ENCODE measurements around the gene SLCO2A1. TPM values are rescaled to one million over a fixed set of nuclear protein-coding genes. Genes with fewer than 3 reads are reported as not detected.

The SLCO2A1 gene
- total and polyA plus RNA-seq, 2 donors (not counting 1 experiment from before 2014, with no cell fraction given) = not detected

DNA sequence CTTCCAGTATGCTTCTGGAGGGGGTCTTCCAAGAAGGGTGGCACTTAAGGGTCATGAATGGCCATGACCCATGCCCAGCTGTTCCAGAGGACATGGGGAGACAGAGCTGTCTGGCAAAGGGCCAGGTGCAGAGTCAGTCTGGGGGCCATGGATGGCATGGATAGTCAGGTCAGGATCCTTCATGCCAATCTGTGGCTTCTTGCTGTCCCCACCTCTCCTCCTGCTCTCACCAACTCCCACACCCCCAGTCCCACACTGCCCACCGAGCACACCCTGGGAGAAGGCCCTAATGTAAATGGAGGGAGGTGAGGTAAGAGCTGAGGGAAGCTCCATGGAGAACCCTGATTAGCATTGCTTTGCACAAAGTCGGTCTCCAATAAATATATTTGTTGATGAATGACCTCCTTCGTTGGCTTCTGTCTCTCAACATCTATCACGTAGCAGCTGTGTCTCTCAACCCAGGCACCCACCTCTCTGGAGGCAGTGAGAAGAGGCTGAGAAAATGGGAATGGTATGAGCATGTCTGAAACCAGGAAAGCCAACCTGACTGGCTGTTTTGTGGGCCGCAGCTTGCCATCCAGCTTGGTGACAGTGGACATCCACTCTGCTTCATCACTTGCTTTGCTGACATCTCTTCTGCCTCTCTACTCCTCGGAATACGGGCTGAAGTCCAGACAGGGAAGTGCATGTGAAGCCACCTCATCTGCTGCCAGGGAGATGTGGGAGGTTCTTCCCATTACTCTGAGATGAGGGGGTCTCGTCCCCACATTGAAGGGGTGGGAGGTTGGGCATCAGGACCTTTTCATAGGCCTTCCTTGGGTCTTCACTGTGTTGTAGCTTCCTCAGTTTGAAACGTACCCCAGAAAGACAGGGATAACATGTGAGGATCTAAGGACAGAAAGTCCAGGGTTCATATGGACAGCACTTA, 96.4 kb downstream of the SLCO2A1 start:
- H3K4me3 Mint-ChIP-seq = no peak overlapping the region
- 93% methylated on average over 4 of the region's 9 CpGs for WGBS (ENCODE audit: insufficient coverage)
- Histone ChIP-seq H4K20me1 (ENCODE audit: control insufficient read depth, insufficient read depth, low read length, poor library complexity, severe bottlenecking) (no peaks in the 10 kb centered on the region), H3K4me2 (replicated peaks; ENCODE audit: low read depth, low read length, poor library complexity, severe bottlenecking) (no peak overlapping the region), H3K27ac (ENCODE audit: low read length in 2 of 2) (no peak overlapping the region), H3K79me2 (ENCODE audit: control insufficient read depth, insufficient read depth, low read length) (no peaks in the 10 kb centered on the region), H3K36me3 (replicated peaks in 1 of 2; ENCODE audit: control extremely low read depth in 1 of 2, control insufficient read depth in 1 of 2, extremely low read depth in 1 of 2, insufficient read depth in 2 of 2, low read length in 1 of 2) (no peaks in the 10 kb centered on the region), H3K27me3 (replicated peaks in 1 of 4; ENCODE audit: control extremely low read depth in 1 of 4, control insufficient read depth in 3 of 4, insufficient read depth in 4 of 4, low read length in 3 of 4) (peaks cover 0 to 10% (median 0%) of the 10 kb centered on the region in 4 experiments), H3K9ac (ENCODE audit: low read length) (no peak overlapping the region), H3K9me3 (ENCODE audit: control extremely low read depth in 1 of 3, control insufficient read depth in 2 of 3, insufficient read depth in 1 of 3, low read length in 2 of 3) (no peaks in the 10 kb centered on the region), H3K4me1 (ENCODE audit: control insufficient read depth in 2 of 2, insufficient read depth in 2 of 2, low read length in 2 of 2) (no peaks in the 10 kb centered on the region), H2AFZ (ENCODE audit: insufficient read depth, low read depth, low read length, poor library complexity, severe bottlenecking) (no peak overlapping the region), H3K4me3 (ENCODE audit: control extremely low read depth in 1 of 5, extremely low read depth in 1 of 5, insufficient read depth in 1 of 5, low read depth in 2 of 5, low read length in 4 of 5) (no peak overlapping the region)
- peaks cover 14% of the 10 kb centered on the region for H3K27me3 Mint-ChIP-seq
- DNase-seq = no peak
- no peaks in the 10 kb centered on the region for H3K9me3 Mint-ChIP-seq (ENCODE audit: insufficient read depth)
- no peak for TF ChIP-seq EZH2 (IDR thresholded peaks at IDR 0.05; ENCODE audit: borderline replicate concordance, insufficient read depth, low read depth, low read length, poor library complexity, severe bottlenecking)
- TF ChIP-seq, protein P1, sequence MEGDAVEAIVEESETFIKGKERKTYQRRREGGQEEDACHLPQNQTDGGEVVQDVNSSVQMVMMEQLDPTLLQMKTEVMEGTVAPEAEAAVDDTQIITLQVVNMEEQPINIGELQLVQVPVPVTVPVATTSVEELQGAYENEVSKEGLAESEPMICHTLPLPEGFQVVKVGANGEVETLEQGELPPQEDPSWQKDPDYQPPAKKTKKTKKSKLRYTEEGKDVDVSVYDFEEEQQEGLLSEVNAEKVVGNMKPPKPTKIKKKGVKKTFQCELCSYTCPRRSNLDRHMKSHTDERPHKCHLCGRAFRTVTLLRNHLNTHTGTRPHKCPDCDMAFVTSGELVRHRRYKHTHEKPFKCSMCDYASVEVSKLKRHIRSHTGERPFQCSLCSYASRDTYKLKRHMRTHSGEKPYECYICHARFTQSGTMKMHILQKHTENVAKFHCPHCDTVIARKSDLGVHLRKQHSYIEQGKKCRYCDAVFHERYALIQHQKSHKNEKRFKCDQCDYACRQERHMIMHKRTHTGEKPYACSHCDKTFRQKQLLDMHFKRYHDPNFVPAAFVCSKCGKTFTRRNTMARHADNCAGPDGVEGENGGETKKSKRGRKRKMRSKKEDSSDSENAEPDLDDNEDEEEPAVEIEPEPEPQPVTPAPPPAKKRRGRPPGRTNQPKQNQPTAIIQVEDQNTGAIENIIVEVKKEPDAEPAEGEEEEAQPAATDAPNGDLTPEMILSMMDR (IDR thresholded peaks at IDR 0.05) = no peak
- H3K4me1 Mint-ChIP-seq = no peaks in the 10 kb centered on the region
- H3K27ac Mint-ChIP-seq = no peak overlapping the region
- intact Hi-C loops (cut with micrococcal nuclease) = no loop called here
- ATAC-seq (ENCODE audit: low read depth) = no peak
- POLR2A ChIA-PET = no interaction called here
- CTCF ChIA-PET = interaction anchor here (1.8 kb wide), 1 partner anchor 1207 kb away, joined by 4 read pairs; no protein-coding TSS in a partner anchor

DNA sequence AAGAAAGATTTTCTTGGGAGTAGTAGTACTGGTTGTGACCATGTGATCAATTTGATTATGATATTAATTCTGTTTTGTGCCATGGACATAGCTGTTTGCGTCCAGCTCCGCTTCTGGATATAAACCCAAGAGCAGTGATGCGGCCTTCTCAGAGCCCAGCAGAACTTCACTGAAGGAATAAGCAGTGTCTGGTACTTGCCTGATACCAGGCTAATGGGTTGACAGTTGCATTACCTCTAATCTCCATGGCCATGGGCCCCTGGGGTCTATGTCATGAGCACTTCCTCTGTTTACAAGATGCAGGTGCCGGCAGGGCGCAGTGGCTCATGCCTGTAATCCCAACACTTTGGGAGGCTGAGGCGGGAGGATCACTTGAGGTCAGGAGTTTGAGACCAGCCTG, 97.7 kb downstream of the SLCO2A1 start:
- no peak overlapping the region for H2AFZ ChIP-seq (ENCODE audit: insufficient read depth, low read depth, low read length, poor library complexity, severe bottlenecking)
- H3K4me1 ChIP-seq (ENCODE audit: control insufficient read depth in 2 of 2, insufficient read depth in 2 of 2, low read length in 2 of 2) = peaks cover 8 to 11% of the 10 kb centered on the region in 2 donors
- CTCF ChIA-PET = interaction anchor here (1.8 kb wide), 1 partner anchor 1206 kb away, joined by 4 read pairs; no protein-coding TSS in a partner anchor
- no peak overlapping the region for H3K4me2 ChIP-seq (replicated peaks; ENCODE audit: low read depth, low read length, poor library complexity, severe bottlenecking)
- no peaks in the 10 kb centered on the region for H3K36me3 ChIP-seq (replicated peaks in 1 of 2; ENCODE audit: control extremely low read depth in 1 of 2, control insufficient read depth in 1 of 2, extremely low read depth in 1 of 2, insufficient read depth in 2 of 2, low read length in 1 of 2)
- POLR2A ChIA-PET = no interaction called here
- intact Hi-C loops (cut with micrococcal nuclease) = no loop called here
- peaks cover 0 to 16% (median 3%) of the 10 kb centered on the region in 4 experiments for H3K27me3 ChIP-seq (replicated peaks in 1 of 4; ENCODE audit: control extremely low read depth in 1 of 4, control insufficient read depth in 3 of 4, insufficient read depth in 4 of 4, low read length in 3 of 4)
- TF ChIP-seq, protein P1 (IDR thresholded peaks at IDR 0.05) = no peak
- no peak for TF ChIP-seq EZH2 (IDR thresholded peaks at IDR 0.05; ENCODE audit: borderline replicate concordance, insufficient read depth, low read depth, low read length, poor library complexity, severe bottlenecking)
- peaks cover 9% of the 10 kb centered on the region for H3K4me1 Mint-ChIP-seq
- H3K9me3 ChIP-seq (ENCODE audit: control extremely low read depth in 1 of 3, control insufficient read depth in 2 of 3, insufficient read depth in 1 of 3, low read length in 2 of 3) = peaks cover 0 to 1% (median 0%) of the 10 kb centered on the region in 3 donors
- no peaks in the 10 kb centered on the region for H3K9me3 Mint-ChIP-seq (ENCODE audit: insufficient read depth)
- 94% methylated on average over 3 of the region's 6 CpGs for WGBS (ENCODE audit: insufficient coverage)
- H3K4me3 Mint-ChIP-seq = no peak overlapping the region
- H4K20me1 ChIP-seq (ENCODE audit: control insufficient read depth, insufficient read depth, low read length, poor library complexity, severe bottlenecking) = no peaks in the 10 kb centered on the region
- no peak overlapping the region for H3K27ac Mint-ChIP-seq
- no peaks in the 10 kb centered on the region for H3K79me2 ChIP-seq (ENCODE audit: control insufficient read depth, insufficient read depth, low read length)
- peaks cover 17% of the 10 kb centered on the region for H3K27me3 Mint-ChIP-seq
- no peak overlapping the region for H3K4me3 ChIP-seq (ENCODE audit: control extremely low read depth in 1 of 5, extremely low read depth in 1 of 5, insufficient read depth in 1 of 5, low read depth in 2 of 5, low read length in 4 of 5)
- H3K9ac ChIP-seq (ENCODE audit: low read length) = no peak overlapping the region
- H3K27ac ChIP-seq (ENCODE audit: low read length in 2 of 2) = no peak overlapping the region
- ATAC-seq (ENCODE audit: low read depth) = no peak
- no peak for DNase-seq
